GM12875 (cell line): Measurements from ENCODE around the gene UNC45B.
"Not testable (repeated sequence)": the region's sequence is repeated elsewhere in the genome, so short reads cannot be mapped to it uniquely, and the experiment has no call there.

Source experiments
- H3K4me3 ChIP-seq: one replicate; pipeline ENCODE4 v1.5.1; 2011; ENCODE audit warnings: low read depth, low read length, control low read depth
- CTCF ChIP-seq: IDR thresholded peaks from 2 replicates; pipeline ENCODE4 v1.5.1; 2011; ENCODE audit warnings: low read depth, mild to moderate bottlenecking, control low read depth, inconsistent platforms, low read length, moderate library complexity, borderline replicate concordance; ENCODE audit not compliant: insufficient read depth

The UNC45B gene

GRCh38 chr17:35142467-35142796 is 5.2 kb upstream of the UNC45B start:
- no peak for TF ChIP-seq CTCF
- H3K4me3 ChIP-seq = no peak overlapping the region

GRCh38 chr17:35144840-35145239 is 2.8 kb upstream of the UNC45B start:
- no peak overlapping the region for H3K4me3 ChIP-seq
- TF ChIP-seq CTCF = no peak

GRCh38 chr17:35146214-35146833 is 1.3 kb upstream of the UNC45B start:
- TF ChIP-seq CTCF = no peak
- no peak overlapping the region for H3K4me3 ChIP-seq

- TF ChIP-seq CTCF = no peak
Observed at GRCh38 chr17:35148144-35148543, 527 bp downstream of the UNC45B start.

GRCh38 chr17:35149941-35150340 is 2.3 kb downstream of the UNC45B start:
- no peak for TF ChIP-seq CTCF
- H3K4me3 ChIP-seq = no peak overlapping the region

More at GRCh38 chr17:35148144-35148543, 527 bp downstream of the UNC45B start:
- no peak overlapping the region for H3K4me3 ChIP-seq

- H3K4me3 ChIP-seq = not testable (repeated sequence)
Observed at GRCh38 chr17:35151080-35151479, 3.5 kb downstream of the UNC45B start.

- no peak for TF ChIP-seq CTCF
- H3K4me3 ChIP-seq = no peak overlapping the region
Observed at GRCh38 chr17:35152421-35153140, 5.0 kb downstream of the UNC45B start.
